ENCODE results near the gene ADCY7.

DNA sequence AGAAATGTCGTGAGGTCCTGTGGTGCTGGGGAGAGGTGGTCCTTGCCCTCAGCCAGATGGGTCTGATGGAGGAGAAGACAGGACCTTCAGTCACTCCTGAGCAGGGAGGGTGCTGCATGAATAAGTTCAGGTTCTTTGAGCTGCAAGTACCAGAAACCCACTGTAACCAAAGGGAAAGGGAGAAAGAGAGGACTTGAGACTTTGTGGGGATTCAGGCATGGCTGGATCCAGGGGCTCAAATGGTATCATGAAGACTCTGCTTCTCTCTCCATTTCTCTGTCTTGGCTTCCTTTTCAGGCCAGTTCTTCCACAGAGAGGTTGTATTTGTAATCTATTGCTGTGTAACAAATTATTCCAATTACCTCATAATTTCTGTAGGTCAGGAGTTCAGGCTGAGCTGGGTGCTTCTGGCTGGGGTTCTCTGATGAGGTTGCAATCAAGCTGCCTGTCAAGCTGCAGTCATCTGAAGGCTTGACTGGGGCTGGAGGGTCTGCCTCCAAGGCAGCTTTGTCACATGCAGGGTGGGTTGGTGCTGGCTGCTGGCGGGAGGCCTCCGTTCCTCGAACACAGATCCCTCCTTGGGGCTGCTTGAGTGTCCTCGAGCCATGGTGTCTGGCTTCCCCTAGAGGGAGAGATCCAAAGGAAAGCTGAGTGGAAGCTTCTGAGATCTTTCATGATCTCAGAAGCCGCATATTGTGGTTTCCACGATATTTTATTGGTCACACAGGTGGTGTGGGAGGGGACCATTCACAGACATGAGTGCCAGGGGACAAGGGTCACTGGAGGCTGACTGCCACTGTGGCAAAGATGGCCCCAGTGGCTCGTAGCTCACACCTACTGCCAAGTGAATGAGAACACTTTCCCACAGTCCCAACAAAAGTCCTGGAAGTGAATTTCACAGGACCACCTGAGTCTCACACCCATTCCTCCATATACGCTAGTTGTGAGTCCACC lies 5.9 kb upstream of the ADCY7 start:
- TF ChIP-seq POLR2A (IDR thresholded peaks at IDR 0.05) = no peak
- TF ChIP-seq CTCF (IDR thresholded peaks at IDR 0.05 in 8 of 11, conservative IDR thresholded peaks at IDR 0.05 in 3 of 11) = no peak
- no peak for TF ChIP-seq POLR2AphosphoS5 (IDR thresholded peaks at IDR 0.05)
